ENCODE results near the gene C4orf50. TPM values are rescaled to one million over a fixed set of nuclear protein-coding genes. Genes with fewer than 3 reads are reported as not detected.

Gene C4orf50
- total and polyA plus RNA-seq, 2 of the 8 experiments (the other 6 are each of a cell fraction or from before 2014, with no cell fraction given) = 0.08 to 0.22 TPM

- DNase-seq (ENCODE audit: low read depth in 1 of 2, low spot score in 2 of 2) = no peak
- Histone ChIP-seq H3K4me2 (ENCODE audit: insufficient read depth in 1 of 2, low read depth in 2 of 2, low read length in 2 of 2) (no peak overlapping the region), H4K91ac (replicated peaks; ENCODE audit: insufficient read length, low read length) (peak overlapping the region; percentile 20), H2BK5ac (ENCODE audit: low read depth, low read length) (peak overlapping the region; percentile 2; the same call in 1 of the 2 replicates), H3K27me3 (replicated peaks in 1 of 4; ENCODE audit: control insufficient read depth in 3 of 4, extremely low read depth in 1 of 4, insufficient read depth in 3 of 4, low read length in 3 of 4) (peaks cover 0 to 2% (median under 1%) of the 10 kb centered on the region in 4 experiments; a peak in 2 of 7 replicates), H2AK5ac (ENCODE audit: low read depth, low read length) (no peak overlapping the region), H2BK15ac (ENCODE audit: low read length) (no peak overlapping the region), H3K4me3 (ENCODE audit: extremely low read depth in 1 of 4, insufficient read depth in 2 of 4, low read depth in 3 of 4, low read length in 4 of 4) (no peak overlapping the region), H3K23me2 (ENCODE audit: low read depth, low read length) (peaks cover 2% of the 10 kb centered on the region; the same call in 1 of the 2 replicates), H3K9ac (replicated peaks in 1 of 4; ENCODE audit: extremely low read depth in 1 of 4, low read depth in 3 of 4, low read length in 3 of 4) (no peak overlapping the region), H3K9me3 (ENCODE audit: insufficient read depth in 2 of 2, low read depth in 1 of 2, low read length in 1 of 2) (no peaks in the 10 kb centered on the region), H2BK120ac (replicated peaks; ENCODE audit: low read depth, low read length) (no peak overlapping the region), H3K23ac (ENCODE audit: insufficient read length) (no peak overlapping the region), H3K18ac (ENCODE audit: extremely low read depth, low read length) (no peak overlapping the region; the same call in 1 of the 2 replicates), H3K14ac (ENCODE audit: insufficient read length) (no peak overlapping the region), H3K56ac (replicated peaks; ENCODE audit: insufficient read length, low read depth, low read length) (no peak overlapping the region), H3K36me3 (ENCODE audit: control insufficient read depth in 2 of 4, insufficient read depth in 4 of 4, low read length in 3 of 4) (no peaks in the 10 kb centered on the region), H2AFZ (ENCODE audit: low read length) (no peak overlapping the region), H2BK20ac (ENCODE audit: low read length) (peak overlapping the region; percentile 90; the same call in 1 of the 2 replicates), H3K4ac (replicated peaks; ENCODE audit: insufficient read length, low read depth, low read length) (no peak overlapping the region), H4K8ac (ENCODE audit: extremely low read depth, insufficient read depth, low read length) (peak overlapping the region; percentile 11), H4K5ac (ENCODE audit: insufficient read length, low read depth, low read length) (no peak overlapping the region), H3K79me1 (ENCODE audit: low read depth, low read length) (no peaks in the 10 kb centered on the region), H3K4me1 (replicated peaks in 1 of 4; ENCODE audit: control insufficient read depth in 3 of 4, insufficient read depth in 4 of 4, low read length in 3 of 4) (peaks cover 0 to 7% (median 1%) of the 10 kb centered on the region in 4 experiments; a peak in 3 of 7 replicates), H3K79me2 (ENCODE audit: control insufficient read depth in 1 of 2, insufficient read depth in 2 of 2, low read length in 2 of 2) (no peaks in the 10 kb centered on the region), H2BK12ac (ENCODE audit: low read depth, low read length) (0 out of 2 replicates have a peak overlapping the region, but pooled peaks have one; percentile 17), H3K27ac (ENCODE audit: low read depth, low read length) (no peak overlapping the region), H4K20me1 (replicated peaks in 1 of 2; ENCODE audit: control insufficient read depth in 1 of 2, insufficient read depth in 2 of 2, low read length in 2 of 2) (no peaks in the 10 kb centered on the region)
- POLR2A ChIA-PET (ENCODE audit: partially characterized antibody) = interaction anchor here (0.8 kb wide), 1 partner anchor 9 kb away, joined by 3 read pairs; no protein-coding TSS in a partner anchor
- 77% methylated on average over 16 of the region's 16 CpGs; no CpG with 5 or more reads in 1 of the 2 experiments for WGBS, 2 experiments (ENCODE audit: extremely low coverage in 1 of 2, insufficient coverage in 1 of 2, insufficient read length in 1 of 2, insufficient replicate concordance in 2 of 2, low coverage in 1 of 2, low lambda C conversion rate in 2 of 2, missing lambda C conversion rate in 1 of 2)
- CTCF ChIA-PET (ENCODE audit: partially characterized antibody) = interaction anchor here (1.0 to 1.8 kb wide), 4 partner anchors 9 to 72 kb away, joined by 3 to 6 read pairs (median 4); no protein-coding TSS in a partner anchor
- no peak for FAIRE-seq
- TF ChIP-seq SP1 (IDR thresholded peaks at IDR 0.05; ENCODE audit: low read depth, low read length) = no peak
These were observed 92.6 kb downstream of the C4orf50 start for GRCh38 chr4:5925419-5926200.

Data from H1 (cell line).